Epithelial cell of proximal tubule (primary cell): ENCODE measurements around the gene SERINC1. TPM values are rescaled to one million over a fixed set of nuclear protein-coding genes. Genes with fewer than 3 reads are reported as not detected.
A peak's percentile ranks its signal among the peaks of the same experiment; 100 is the strongest.

Source experiments
- DNase-seq: peaks from one replicate; pipeline ENCODE4 v3.0.0-alpha.2; 2011; ENCODE audit warnings: low read depth
- H3K4me3 ChIP-seq: 2 replicates; pipeline ENCODE4 v1.5.1; 2011; ENCODE audit warnings: low read depth, mild to moderate bottlenecking, low read length
- CTCF ChIP-seq: conservative IDR thresholded peaks from 2 replicates; pipeline ENCODE4 v1.5.1; 2012; ENCODE audit warnings: low read depth, mild to moderate bottlenecking, low read length
- total RNA-seq: library from RNA; depleted of rRNA; stranded (reverse); fragments of >200 nt; gene quantifications from 2 replicates; pipeline ENCODE4 v1.2.3, GENCODE V29; 2015

Gene SERINC1
- total RNA-seq, 1 donor from 2014 or later = 70.5 TPM

- no peak for DNase-seq
- H3K4me3 ChIP-seq = no peak overlapping the region
- TF ChIP-seq CTCF = no peak
Measured at GRCh38 chr6:122404444-122404843, 67.2 kb downstream of the SERINC1 start.

GRCh38 chr6:122401104-122401503 is 70.5 kb downstream of the SERINC1 start:
- no peak for DNase-seq
- peak overlapping the region; percentile 91 for H3K4me3 ChIP-seq
- no peak for TF ChIP-seq CTCF

GRCh38 chr6:122400462-122401089 is 71.0 kb downstream of the SERINC1 start:
- H3K4me3 ChIP-seq = peak overlapping the region; percentile 91
- DNase-seq = no peak
- no peak for TF ChIP-seq CTCF

GRCh38 chr6:122400121-122400450 is 71.5 kb downstream of the SERINC1 start:
- H3K4me3 ChIP-seq = peak overlapping the region; percentile 91
- TF ChIP-seq CTCF = no peak
- no peak for DNase-seq

- peak within 1 kb of the TSS; percentile 91 for H3K4me3 ChIP-seq
- TF ChIP-seq CTCF = peak; percentile 13
- DNase-seq = peak; percentile 87
Measured at GRCh38 chr6:122399348-122400120, 72.1 kb downstream of the SERINC1 start, which contains the start of gene HSF2. Gene HSF2, plus strand, starts transcription at chr6:122399652. Its CDS starts 86 bp downstream, at chr6:122399738.

GRCh38 chr6:122399055-122399347 is 72.6 kb downstream of the SERINC1 start:
- TF ChIP-seq CTCF = no peak
- H3K4me3 ChIP-seq = peak overlapping the region; percentile 12
- DNase-seq = no peak

GRCh38 chr6:122394016-122394415 is 77.6 kb downstream of the SERINC1 start:
- no peak for DNase-seq
- no peak for TF ChIP-seq CTCF
- no peak overlapping the region for H3K4me3 ChIP-seq
